Measurements from ENCODE around the gene TRIM63.
A peak's percentile ranks its signal among the peaks of the same experiment; 100 is the strongest.
"Not testable (repeated sequence)": the region's sequence is repeated elsewhere in the genome, so short reads cannot be mapped to it uniquely, and the experiment has no call there.

The TRIM63 gene

GRCh38 chr1:26067432-26067911 is at the start of gene TRIM63:
Gene TRIM63 (minus strand): TSS chr1:26067630. CDS start chr1:26067494, 136 bp downstream.
- no peak for DNase-seq

DNA sequence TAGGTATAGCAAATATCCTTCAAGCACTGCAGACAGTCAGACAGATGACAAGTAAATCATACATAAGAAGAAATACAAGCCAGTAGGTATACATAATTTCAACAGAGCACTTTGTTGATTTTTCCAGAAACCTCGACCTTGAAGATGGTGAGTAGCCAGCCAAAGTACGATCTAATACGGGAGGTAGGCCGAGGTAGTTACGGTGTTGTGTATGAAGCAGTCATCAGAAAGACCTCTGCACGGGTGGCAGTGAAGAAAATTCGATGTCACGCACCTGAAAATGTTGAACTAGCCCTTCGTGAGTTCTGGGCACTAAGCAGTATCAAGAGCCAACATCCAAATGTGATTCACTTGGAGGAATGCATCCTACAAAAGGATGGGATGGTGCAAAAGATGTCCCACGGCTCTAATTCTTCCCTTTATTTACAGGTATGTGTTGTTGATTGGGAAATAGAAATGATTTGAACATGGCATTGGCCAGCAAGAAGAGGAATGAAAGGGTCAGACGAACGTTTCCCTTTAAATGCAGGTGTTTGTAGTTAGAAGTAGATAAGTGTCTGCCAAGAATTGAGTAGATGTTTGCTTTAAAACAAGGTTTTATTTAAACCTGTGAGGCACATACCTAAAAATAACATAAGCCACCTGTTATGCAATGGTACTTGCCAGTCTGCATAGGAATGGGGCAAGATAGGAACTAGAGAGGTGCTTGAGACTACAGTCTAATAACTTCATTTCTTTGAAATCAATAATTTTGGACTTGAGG is 46.9 kb upstream of the TRIM63 start:
- DNase-seq: no peak

DNA sequence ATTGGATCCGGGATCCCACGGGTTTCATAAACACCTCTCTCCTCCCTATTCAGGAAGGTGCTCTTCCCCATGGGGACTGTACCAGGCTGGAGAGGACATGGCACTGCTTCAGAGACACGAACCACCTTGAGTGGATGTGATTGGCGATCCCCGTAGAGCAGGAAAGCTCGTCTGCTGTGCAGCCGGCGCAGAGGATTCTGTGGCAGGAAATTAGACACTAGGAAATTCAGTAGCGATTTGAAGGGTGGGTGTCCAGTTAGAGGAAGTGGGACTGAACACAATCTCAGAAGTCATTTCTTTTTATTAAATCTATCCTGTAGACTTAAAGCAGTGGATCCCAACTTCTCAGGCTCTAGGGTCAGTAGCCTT is 45.0 kb upstream of the TRIM63 start:
- no peak for DNase-seq

DNA sequence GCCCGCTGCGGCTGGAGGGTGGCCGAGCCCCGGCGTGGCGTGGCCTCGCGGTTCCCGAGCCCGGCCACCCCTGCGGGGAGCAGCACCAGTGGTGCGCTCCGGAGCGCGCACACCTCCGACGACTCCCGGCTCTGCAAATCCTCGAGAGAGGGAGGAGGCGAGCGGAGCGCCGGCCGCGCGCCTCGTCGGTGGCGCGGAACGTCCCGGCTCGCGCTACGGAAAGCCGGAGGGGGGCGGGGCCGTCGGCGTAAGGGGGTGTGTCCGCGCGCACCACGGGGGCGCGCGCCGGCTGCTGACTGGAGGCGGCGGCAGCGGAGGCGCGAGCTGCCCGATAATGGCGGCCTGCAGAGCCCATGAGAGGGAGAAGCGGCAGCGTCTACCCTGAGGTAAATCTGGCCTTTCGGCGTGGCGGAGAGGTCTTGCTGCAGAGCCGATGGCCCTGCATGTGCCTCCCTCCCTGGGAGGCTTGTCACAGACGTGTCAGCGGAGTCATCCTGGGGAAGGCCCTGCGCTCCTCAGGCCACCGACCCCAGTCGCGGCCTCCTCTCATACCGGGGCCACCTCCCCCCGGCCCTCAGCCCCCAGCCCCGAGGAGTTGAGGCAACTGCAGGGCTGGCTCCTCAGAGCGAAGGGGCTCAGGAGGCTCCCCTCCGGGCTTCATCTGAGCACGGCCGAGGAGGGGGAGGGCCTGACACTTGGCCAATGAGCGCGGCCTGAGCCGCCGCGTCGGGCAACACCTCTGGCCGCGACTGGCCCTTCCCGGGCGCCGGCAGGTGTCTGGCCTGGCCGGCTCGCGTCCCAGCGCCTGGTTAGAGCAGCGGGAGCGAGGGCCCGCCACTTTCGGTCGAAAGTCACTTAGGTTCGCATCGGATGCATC is 44.3 kb upstream of the TRIM63 start, which contains the start of gene PDIK1L:
Gene PDIK1L, plus strand, starts transcription at position 295 of the 877 bp plus-strand sequence. CDS start 2,485 bp downstream, outside the sequence.
- peak; percentile 96 for DNase-seq

DNA sequence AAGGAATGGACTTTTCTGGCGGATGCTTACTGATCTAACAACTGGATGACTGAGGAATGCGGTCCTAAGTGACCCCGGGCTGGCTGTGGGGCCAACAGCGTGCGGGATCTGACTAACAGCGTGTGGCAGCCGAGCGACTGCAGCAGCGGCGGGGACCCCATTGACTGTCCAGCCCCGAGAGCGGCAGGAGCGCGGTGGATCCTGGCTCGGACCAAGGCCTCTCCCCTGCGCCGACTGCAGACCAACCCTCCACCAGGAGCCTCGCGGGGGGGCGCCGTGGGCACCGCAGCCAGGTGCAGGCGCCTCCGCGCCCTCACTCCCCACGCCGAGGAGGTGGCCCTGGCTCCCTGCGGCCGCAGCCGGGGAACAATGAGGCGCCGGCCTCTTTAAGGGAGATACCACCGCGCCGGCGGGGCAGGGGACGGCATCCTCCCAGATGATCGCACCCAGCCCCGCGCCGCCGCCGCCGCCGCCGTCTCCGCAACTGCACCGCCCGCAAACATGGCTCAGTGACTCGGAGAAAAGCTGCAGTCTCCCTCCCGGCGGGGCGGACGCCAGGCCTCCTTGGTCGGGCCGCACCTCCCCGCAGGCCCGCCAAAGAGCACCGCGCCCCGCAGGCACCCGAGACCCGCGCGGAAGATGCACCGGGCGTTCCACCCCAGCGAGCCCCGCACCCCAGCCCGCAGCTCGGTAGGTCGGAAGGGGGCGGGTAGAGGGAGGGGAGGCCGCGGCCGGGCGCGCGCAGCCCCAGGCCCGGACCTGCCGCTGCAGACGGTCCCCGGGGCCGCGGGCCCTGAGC is 43.5 kb upstream of the TRIM63 start:
- peak; percentile 81 for DNase-seq

GRCh38 chr1:26109229-26110164 is 42.1 kb upstream of the TRIM63 start:
- no peak for DNase-seq

DNA sequence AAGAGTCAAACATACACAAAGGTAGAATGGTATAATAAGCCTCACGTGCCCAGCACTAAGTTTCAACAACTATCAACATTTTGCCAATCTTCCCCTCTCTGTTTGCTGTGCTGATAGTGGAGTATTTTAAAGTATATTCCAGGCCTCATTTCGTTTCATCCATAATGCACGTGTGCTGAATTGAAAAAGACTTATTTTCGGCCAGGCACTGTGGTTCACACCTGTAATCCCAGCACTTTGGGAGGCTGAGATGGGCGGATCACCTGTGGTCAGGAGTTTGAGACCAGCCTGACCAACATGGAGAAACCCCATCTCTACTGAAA is 37.8 kb upstream of the TRIM63 start:
- DNase-seq: not testable (repeated sequence)

DNA sequence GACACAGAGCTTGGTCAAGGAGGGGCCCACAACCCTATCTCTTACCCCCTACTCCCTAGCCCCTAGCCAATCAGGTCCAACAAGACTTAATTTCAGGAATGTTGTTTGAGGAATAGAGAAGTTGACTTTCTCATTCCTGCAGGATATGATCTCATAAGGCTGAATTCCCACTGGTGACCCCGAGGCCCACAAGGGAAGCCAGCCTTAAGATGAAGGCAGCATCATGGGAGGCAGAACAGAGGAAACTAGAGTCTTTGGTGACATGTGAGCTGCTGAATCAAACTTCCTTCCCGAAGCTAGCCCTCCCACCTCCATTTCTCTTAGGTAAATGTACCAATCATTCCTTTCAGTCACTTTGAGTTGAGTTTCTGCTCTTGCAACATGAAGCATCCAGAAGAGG is 35.1 kb upstream of the TRIM63 start:
- DNase-seq: no peak

GRCh38 chr1:26102119-26102518 is 34.7 kb upstream of the TRIM63 start:
- no peak for DNase-seq

- DNase-seq: not testable (repeated sequence)
Measured at GRCh38 chr1:26100204-26100603, 32.8 kb upstream of the TRIM63 start.

DNA sequence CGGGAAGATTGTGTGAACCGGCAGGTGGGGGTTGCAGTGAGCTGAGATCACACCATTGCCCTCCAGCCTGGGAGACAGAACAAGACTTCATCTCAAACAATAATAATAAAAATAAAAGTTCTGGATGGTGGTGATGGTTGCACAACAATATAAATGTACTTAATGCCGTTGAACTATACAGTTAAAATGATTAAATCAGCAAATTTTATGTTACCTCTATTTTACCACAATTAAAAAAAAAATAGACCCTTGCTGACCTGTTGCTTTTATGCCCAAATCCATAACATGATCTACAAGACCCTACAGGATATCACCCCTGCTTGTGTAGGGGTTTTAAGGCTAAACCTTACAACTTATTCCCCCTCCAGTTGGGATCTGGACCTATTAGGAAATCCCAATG is 32.4 kb upstream of the TRIM63 start:
- no peak for DNase-seq

DNA sequence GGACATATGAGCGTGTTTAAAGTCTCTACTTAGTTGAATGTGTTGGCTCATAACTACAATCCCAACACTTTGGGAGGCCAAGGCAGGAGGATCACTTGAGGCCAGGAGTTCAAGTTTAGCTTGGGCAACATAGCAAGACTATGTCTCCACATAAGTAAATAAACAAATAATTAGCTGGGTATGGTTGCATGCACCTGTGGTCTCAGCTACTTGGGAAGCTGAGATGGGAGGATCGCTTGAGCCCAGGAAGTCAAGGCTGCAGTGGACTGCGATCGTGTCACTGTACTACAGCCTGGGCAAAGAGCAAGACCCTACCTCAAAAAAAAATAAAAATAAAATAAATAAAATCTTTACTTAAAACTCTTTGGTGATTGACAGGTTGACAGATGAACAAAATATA is 31.2 kb upstream of the TRIM63 start:
- no peak for DNase-seq

GRCh38 chr1:26097696-26098095 is 30.3 kb upstream of the TRIM63 start:
- DNase-seq: no peak

GRCh38 chr1:26096471-26096870 is 29.0 kb upstream of the TRIM63 start:
- DNase-seq: no peak

DNA sequence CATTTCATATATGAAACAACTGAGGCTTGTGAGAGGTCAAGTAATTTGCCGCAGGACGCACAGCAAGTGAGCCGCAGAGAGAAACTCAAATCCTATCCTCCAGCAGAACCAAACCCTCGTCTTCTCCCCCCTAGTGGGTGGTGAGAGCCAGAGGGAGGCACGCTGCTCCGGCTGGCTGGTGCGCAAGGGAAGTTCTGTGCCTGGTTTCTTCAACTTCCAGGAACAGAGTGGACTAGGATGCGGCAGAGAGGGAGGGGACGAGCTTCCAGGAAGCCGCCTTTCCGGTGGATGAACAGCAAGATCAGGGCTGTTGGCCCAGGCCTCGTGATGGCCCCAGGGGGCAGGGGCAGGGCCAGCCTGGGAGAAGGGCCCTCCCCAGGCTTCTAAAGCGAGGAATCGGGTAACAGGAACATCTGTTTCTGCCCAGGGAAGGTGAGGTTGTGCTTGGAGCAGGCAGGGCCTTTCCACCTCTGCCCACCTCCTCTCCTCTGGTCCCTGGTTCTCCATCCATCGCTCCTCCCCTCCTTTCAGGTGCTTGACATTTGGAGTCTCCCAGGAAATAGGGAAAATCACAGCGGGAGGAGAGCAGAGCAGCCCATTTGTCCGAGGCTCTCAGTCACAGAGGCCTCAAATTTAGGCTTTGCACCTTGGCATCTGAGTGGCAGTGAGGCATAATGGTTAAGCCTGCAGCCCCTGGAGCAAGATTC is 27.4 kb upstream of the TRIM63 start:
- no peak for DNase-seq

GRCh38 chr1:26094076-26094669 is 26.7 kb upstream of the TRIM63 start:
- DNase-seq: no peak

- DNase-seq: not testable (repeated sequence)
Measured at GRCh38 chr1:26093569-26093968, 26.1 kb upstream of the TRIM63 start.

DNA sequence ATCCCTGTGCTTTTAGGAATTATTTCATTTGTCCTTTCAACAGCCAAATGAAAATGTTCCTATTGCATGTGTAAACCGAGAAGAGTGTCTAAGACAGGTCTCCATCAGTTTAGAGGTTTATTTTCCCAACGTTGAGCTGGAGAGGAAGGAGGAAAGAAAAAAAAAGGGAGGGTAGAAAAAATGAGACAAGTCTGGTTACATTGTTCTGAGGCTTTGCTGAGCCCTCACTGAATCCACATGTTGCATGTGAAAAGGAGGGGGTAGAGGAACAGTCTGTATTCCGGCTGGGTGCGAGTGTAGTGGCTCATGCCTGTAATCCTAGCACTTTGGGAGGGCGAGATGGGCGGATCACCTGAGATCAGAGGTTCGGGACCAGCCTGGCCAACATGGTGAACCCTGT is 25.0 kb upstream of the TRIM63 start:
- no peak for DNase-seq

GRCh38 chr1:26090893-26091292 is 23.5 kb upstream of the TRIM63 start:
- no peak for DNase-seq

- DNase-seq: no peak
Measured at GRCh38 chr1:26089125-26089524, 21.7 kb upstream of the TRIM63 start.

DNA sequence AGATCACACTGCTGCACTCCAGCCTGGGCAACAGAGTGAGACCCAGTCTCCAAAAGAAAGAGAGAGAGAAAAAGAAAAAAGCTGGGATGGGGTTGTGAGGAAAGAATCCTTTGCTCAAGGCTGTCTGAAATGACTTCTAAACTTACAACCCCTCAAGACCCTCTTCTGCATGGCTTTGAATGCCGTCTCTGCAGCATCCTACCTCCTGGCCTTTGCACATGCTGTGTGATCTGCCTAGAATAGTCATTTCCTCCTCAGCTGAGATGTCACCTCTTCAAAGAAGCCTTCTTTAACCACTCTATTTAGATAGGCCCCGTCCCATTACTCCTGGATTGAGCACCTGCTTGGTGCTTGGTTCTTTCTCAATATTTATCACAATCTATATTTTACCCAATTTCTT is 17.4 kb upstream of the TRIM63 start:
- DNase-seq: no peak
